Measurements from ENCODE around the gene PODXL2.

GRCh38 chr3:127708837-127709236 lies 79.9 kb downstream of the PODXL2 start:
- TF ChIP-seq POLR2AphosphoS5 (IDR thresholded peaks at IDR 0.05; ENCODE audit: low read depth, low read length) (no peak), POLR2A (IDR thresholded peaks at IDR 0.05; ENCODE audit: low read depth, low read length) (no peak), PAX5 (IDR thresholded peaks at IDR 0.05; ENCODE audit: insufficient read depth, low read length, severe bottlenecking) (no peak)
